ENCODE measurements around the gene KRT38. TPM values are rescaled to one million over a fixed set of nuclear protein-coding genes. Genes with fewer than 3 reads are reported as not detected.
"Not testable (repeated sequence)": the region's sequence is repeated elsewhere in the genome, so short reads cannot be mapped to it uniquely, and the experiment has no call there.

The KRT38 gene
- total RNA-seq, 1 experiment from 2014 or later = not detected

GRCh38 chr17:41424111-41424635, 16.6 kb downstream of the KRT38 start, which contains the start of gene KRT37:
KRT37 (minus strand) TSS chr17:41424585; CDS start chr17:41424523, 62 bp downstream.
- Histone ChIP-seq H4K5ac (ENCODE audit: insufficient read length, low read depth, low read length) (no peak within 1 kb of the TSS), H2AFZ (ENCODE audit: low read length) (no peak within 1 kb of the TSS), H3K56ac (ENCODE audit: insufficient read length, low read depth, low read length) (no peak within 1 kb of the TSS), H3T11ph (ENCODE audit: low read length) (no peak within 1 kb of the TSS), H2BK120ac (ENCODE audit: low read depth, low read length, poor library complexity, severe bottlenecking) (no peak within 1 kb of the TSS), H2AK5ac (ENCODE audit: insufficient read length, low read length) (no peak within 1 kb of the TSS), H4K91ac (ENCODE audit: insufficient read length, low read depth, low read length) (no peak within 1 kb of the TSS), H2BK20ac (ENCODE audit: low read depth, low read length, poor library complexity, severe bottlenecking) (no peak within 1 kb of the TSS), H3K4me2 (ENCODE audit: insufficient read depth, insufficient read length, low read length) (no peak within 1 kb of the TSS), H3K4ac (ENCODE audit: low read depth, low read length) (no peak within 1 kb of the TSS), H3K4me1 (ENCODE audit: insufficient read depth, low read length) (no peaks in the 10 kb centered on the region), H3K27me3 (ENCODE audit: insufficient read depth, low read length) (no peaks in the 10 kb centered on the region), H3K27ac (ENCODE audit: insufficient read length, low read depth, low read length) (no peak within 1 kb of the TSS), H3K9ac (ENCODE audit: extremely low read depth, insufficient read length, low read length) (no peak within 1 kb of the TSS), H3K23me2 (ENCODE audit: insufficient read length, low read depth, low read length, poor library complexity, severe bottlenecking) (no peaks in the 10 kb centered on the region), H4K8ac (replicated peaks; ENCODE audit: insufficient read length, low read depth, low read length) (no peak within 1 kb of the TSS), H3K79me2 (ENCODE audit: insufficient read depth, low read length) (no peaks in the 10 kb centered on the region), H2BK15ac (ENCODE audit: low read depth, low read length) (no peak within 1 kb of the TSS), H3K14ac (ENCODE audit: insufficient read depth, low read length) (no peak within 1 kb of the TSS; the same call in 1 of the 2 replicates), H2BK12ac (ENCODE audit: insufficient read length, low read depth, low read length) (no peak within 1 kb of the TSS), H2BK5ac (ENCODE audit: insufficient read length, low read length) (no peak within 1 kb of the TSS), H3K9me3 (ENCODE audit: control insufficient read depth, low read depth, low read length) (no peaks in the 10 kb centered on the region), H3K23ac (ENCODE audit: insufficient read length, low read depth, low read length) (no peak within 1 kb of the TSS), H3K79me1 (ENCODE audit: insufficient read depth, low read depth, low read length, poor library complexity, severe bottlenecking) (no peaks in the 10 kb centered on the region), H3K18ac (ENCODE audit: insufficient read length, low read depth, low read length) (no peak within 1 kb of the TSS), H4K20me1 (ENCODE audit: control insufficient read depth, insufficient read depth, insufficient read length) (no peaks in the 10 kb centered on the region)
- DNase-seq = no peak
- no peak for TF ChIP-seq CTCF (conservative IDR thresholded peaks at IDR 0.05)
- no peak within 1 kb of the TSS for H3K27ac Mint-ChIP-seq
- no peaks in the 10 kb centered on the region for H3K9me3 Mint-ChIP-seq
- H3K36me3 Mint-ChIP-seq (ENCODE audit: insufficient read depth in 1 of 3, low read depth in 3 of 3) = no peaks in the 10 kb centered on the region
- no peak within 1 kb of the TSS for H3K4me3 Mint-ChIP-seq
- peaks cover 9% of the 10 kb centered on the region in 2 experiments for H3K4me1 Mint-ChIP-seq
- H3K27me3 Mint-ChIP-seq (ENCODE audit: low read depth) = peaks cover 12% of the 10 kb centered on the region
- WGBS (ENCODE audit: extremely low coverage, insufficient read length, low lambda C conversion rate) = no CpG with 5 or more reads among the region's 13 CpGs

DNA sequence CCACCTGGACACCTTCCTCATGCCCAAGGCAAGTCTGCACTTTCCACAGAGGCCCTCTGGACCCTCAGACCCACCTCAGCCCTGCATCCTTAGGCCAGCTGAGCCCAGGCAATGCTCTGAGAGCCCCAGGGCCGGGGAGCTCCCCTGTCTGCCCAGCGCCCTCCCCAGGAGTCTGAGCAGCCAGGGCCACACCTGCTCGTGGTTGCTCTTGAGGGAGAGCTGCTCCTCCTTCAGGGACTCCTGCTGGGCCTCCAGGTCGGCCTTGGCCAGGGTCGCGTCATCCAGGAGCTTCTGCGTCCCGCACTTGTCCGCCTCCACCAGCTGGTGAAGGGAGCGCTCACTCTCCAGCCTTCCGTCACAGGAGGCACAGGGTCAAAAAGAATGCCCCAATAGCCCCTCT, 18.2 kb downstream of the KRT38 start:
- not testable (repeated sequence) for H3K36me3 Mint-ChIP-seq (ENCODE audit: insufficient read depth in 1 of 3, low read depth in 3 of 3); H3K4ac ChIP-seq (ENCODE audit: low read depth, low read length); H3K4me1 Mint-ChIP-seq; H3K79me1 ChIP-seq (ENCODE audit: insufficient read depth, low read depth, low read length, poor library complexity, severe bottlenecking); H3K9ac ChIP-seq (ENCODE audit: extremely low read depth, insufficient read length, low read length); H2BK120ac ChIP-seq (ENCODE audit: low read depth, low read length, poor library complexity, severe bottlenecking); H3K56ac ChIP-seq (ENCODE audit: insufficient read length, low read depth, low read length); H3K23ac ChIP-seq (ENCODE audit: insufficient read length, low read depth, low read length); H3K9me3 ChIP-seq (ENCODE audit: control insufficient read depth, low read depth, low read length); H3K79me2 ChIP-seq (ENCODE audit: insufficient read depth, low read length); H4K20me1 ChIP-seq (ENCODE audit: control insufficient read depth, insufficient read depth, insufficient read length); H4K5ac ChIP-seq (ENCODE audit: insufficient read length, low read depth, low read length); H3T11ph ChIP-seq (ENCODE audit: low read length); H3K27me3 ChIP-seq (ENCODE audit: insufficient read depth, low read length); H3K18ac ChIP-seq (ENCODE audit: insufficient read length, low read depth, low read length); H3K23me2 ChIP-seq (ENCODE audit: insufficient read length, low read depth, low read length, poor library complexity, severe bottlenecking); H4K91ac ChIP-seq (ENCODE audit: insufficient read length, low read depth, low read length); H2AFZ ChIP-seq (ENCODE audit: low read length); H3K27ac Mint-ChIP-seq; H3K14ac ChIP-seq (ENCODE audit: insufficient read depth, low read length); H3K4me3 Mint-ChIP-seq; H3K27ac ChIP-seq (ENCODE audit: insufficient read length, low read depth, low read length); H4K8ac ChIP-seq (replicated peaks; ENCODE audit: insufficient read length, low read depth, low read length); DNase-seq; H3K9me3 Mint-ChIP-seq; H2BK15ac ChIP-seq (ENCODE audit: low read depth, low read length); H2AK5ac ChIP-seq (ENCODE audit: insufficient read length, low read length); H2BK5ac ChIP-seq (ENCODE audit: insufficient read length, low read length); H2BK12ac ChIP-seq (ENCODE audit: insufficient read length, low read depth, low read length); H3K4me2 ChIP-seq (ENCODE audit: insufficient read depth, insufficient read length, low read length); H2BK20ac ChIP-seq (ENCODE audit: low read depth, low read length, poor library complexity, severe bottlenecking); H3K4me1 ChIP-seq (ENCODE audit: insufficient read depth, low read length)
- no CpG with 5 or more reads among the region's 11 CpGs for WGBS (ENCODE audit: extremely low coverage, insufficient read length, low lambda C conversion rate)
- peaks cover 11% of the 10 kb centered on the region for H3K27me3 Mint-ChIP-seq (ENCODE audit: low read depth)

All from H9 (cell line).